Type B pancreatic cell (in vitro differentiated cells): ENCODE results near the gene ATP6V1A. TPM values are rescaled to one million over a fixed set of nuclear protein-coding genes. Genes with fewer than 3 reads are reported as not detected.

Source experiments
- DNase-seq: peaks from one replicate; pipeline ENCODE4 v3.0.0; 2021; ENCODE audit warnings: mixed read lengths; ENCODE audit not compliant: unreplicated experiment; ENCODE audit errors: extremely low spot score
- H3K27ac Mint-ChIP-seq: 2 replicates; pipeline ENCODE4 v1.8.0; 2021; ENCODE audit warnings: mild to moderate bottlenecking, mixed read lengths
- H3K27me3 Mint-ChIP-seq: 2 replicates; pipeline ENCODE4 v1.8.0; 2021; ENCODE audit warnings: mixed read lengths
- H3K36me3 Mint-ChIP-seq: 2 replicates; pipeline ENCODE4 v1.8.0; 2021; ENCODE audit warnings: mixed read lengths
- H3K4me1 Mint-ChIP-seq: one replicate; pipeline ENCODE4 v1.8.0; 2021; ENCODE audit warnings: mixed read lengths; ENCODE audit not compliant: unreplicated experiment
- H3K4me3 Mint-ChIP-seq: 2 replicates; pipeline ENCODE4 v1.8.0; 2021; ENCODE audit warnings: mild to moderate bottlenecking, mixed read lengths
- H3K9me3 Mint-ChIP-seq: 2 replicates; pipeline ENCODE4 v1.8.0; 2021; ENCODE audit warnings: mixed read lengths
- total RNA-seq: library from RNA; stranded (reverse); gene quantifications from 2 replicates; pipeline ENCODE4 v1.2.1, GENCODE V29; 2021; ENCODE audit warnings: low replicate concordance
- TF ChIP-seq, protein P1 (sequence below): fragments of 200-600 bp; sonication (generic); conservative IDR thresholded peaks from 2 replicates; pipeline ENCODE4 v1.5.0; 2021; ENCODE audit warnings: antibody characterized with exemption, mild to moderate bottlenecking

Gene ATP6V1A
- total RNA-seq, 1 donor from 2014 or later, result 71.5 TPM

DNA sequence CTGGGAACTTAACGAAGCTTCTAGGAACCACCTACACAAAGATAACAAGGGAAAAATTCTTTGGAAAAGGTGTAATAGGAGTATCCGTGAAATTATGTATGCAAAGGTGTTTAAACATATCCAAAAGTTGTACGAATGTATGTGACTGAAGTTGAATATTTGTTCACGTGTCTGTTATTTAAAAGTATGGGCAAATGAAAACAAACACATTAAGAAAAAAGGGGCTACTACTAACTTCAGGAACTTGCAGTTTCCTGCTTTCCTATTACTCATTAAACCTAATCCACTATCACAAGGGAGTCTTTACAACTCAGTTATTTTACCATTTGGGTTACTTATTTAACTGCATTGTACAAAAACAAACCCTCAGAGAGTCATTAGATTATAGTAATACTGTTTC, 57.8 kb downstream of the ATP6V1A start:
- DNase-seq, result no peak
- Mint-ChIP-seq H3K4me1 (no peaks in the 10 kb centered on the region), H3K27me3 (no peaks in the 10 kb centered on the region), H3K4me3 (no peak overlapping the region), H3K27ac (no peak overlapping the region), H3K9me3 (no peaks in the 10 kb centered on the region), H3K36me3 (peaks cover 20% of the 10 kb centered on the region)
- TF ChIP-seq, protein P1, sequence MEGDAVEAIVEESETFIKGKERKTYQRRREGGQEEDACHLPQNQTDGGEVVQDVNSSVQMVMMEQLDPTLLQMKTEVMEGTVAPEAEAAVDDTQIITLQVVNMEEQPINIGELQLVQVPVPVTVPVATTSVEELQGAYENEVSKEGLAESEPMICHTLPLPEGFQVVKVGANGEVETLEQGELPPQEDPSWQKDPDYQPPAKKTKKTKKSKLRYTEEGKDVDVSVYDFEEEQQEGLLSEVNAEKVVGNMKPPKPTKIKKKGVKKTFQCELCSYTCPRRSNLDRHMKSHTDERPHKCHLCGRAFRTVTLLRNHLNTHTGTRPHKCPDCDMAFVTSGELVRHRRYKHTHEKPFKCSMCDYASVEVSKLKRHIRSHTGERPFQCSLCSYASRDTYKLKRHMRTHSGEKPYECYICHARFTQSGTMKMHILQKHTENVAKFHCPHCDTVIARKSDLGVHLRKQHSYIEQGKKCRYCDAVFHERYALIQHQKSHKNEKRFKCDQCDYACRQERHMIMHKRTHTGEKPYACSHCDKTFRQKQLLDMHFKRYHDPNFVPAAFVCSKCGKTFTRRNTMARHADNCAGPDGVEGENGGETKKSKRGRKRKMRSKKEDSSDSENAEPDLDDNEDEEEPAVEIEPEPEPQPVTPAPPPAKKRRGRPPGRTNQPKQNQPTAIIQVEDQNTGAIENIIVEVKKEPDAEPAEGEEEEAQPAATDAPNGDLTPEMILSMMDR, result no peak

DNA sequence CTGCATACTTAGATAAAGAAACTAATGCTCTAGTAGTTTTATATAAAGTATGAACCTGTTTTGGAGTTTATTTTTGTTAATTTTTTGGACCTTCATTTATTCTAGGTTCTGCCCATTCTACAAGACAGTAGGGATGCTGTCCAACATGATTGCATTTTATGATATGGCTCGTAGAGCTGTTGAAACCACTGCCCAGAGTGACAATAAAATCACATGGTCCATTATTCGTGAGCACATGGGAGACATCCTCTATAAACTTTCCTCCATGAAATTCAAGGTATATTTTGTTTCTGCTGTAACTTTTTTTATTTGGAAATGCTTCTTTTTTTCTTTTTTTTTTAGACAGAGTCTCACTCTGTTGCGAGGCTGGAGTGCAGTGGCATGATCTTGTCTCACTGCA, 58.4 kb downstream of the ATP6V1A start:
- Mint-ChIP-seq H3K36me3 (peaks cover 20% of the 10 kb centered on the region), H3K4me1 (no peaks in the 10 kb centered on the region), H3K27ac (no peak overlapping the region), H3K27me3 (no peaks in the 10 kb centered on the region), H3K9me3 (no peaks in the 10 kb centered on the region), H3K4me3 (no peak overlapping the region)
- no peak for DNase-seq
- TF ChIP-seq, protein P1, result no peak

DNA sequence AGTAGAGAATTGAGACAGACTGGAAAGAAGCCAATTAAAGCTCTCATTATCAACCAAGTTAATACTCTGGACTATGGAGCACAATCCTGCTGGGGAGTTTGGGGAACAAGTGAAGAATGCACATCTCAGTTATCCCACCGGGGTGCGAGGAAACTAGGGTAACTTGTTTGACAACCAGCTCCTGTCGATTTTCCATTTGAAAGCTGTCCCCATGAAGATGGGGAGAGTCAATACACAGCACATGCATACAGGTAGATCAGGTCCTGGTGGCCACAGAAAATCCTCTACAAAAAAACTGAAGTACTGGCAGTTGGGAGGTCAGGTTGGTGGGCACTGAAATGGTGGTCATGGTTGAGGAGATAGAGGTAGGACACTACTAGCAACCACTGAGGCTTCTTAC, 66.0 kb downstream of the ATP6V1A start:
- no peak overlapping the region for H3K27ac Mint-ChIP-seq

DNA sequence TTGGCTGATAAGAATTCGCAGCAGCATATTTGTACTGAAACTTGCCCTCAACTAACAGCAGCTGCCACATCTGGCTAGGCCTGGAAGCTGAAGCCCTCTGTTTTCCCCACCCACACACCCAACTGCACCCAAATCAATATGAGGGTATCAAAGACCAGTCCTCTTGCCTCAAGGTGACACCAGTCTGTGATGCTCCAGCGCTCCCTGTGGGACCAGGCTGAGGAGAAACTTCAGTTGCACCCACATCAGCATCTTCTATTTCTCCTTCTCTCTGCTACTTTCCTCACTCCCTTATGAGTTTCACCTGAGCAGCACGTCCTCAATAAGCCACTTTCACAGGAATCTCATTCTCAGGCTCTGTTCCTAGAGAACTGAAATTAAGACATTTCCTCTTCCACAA, 73.0 kb downstream of the ATP6V1A start:
- no peak for DNase-seq
- TF ChIP-seq, protein P1, result no peak
- Mint-ChIP-seq H3K4me1 (no peaks in the 10 kb centered on the region), H3K9me3 (no peaks in the 10 kb centered on the region), H3K27ac (no peak overlapping the region), H3K4me3 (no peak overlapping the region), H3K36me3 (no peaks in the 10 kb centered on the region), H3K27me3 (no peaks in the 10 kb centered on the region)

More for the DNA sequence above, 66.0 kb downstream of the ATP6V1A start:
- no peaks in the 10 kb centered on the region for H3K9me3 Mint-ChIP-seq
- no peak overlapping the region for H3K4me3 Mint-ChIP-seq
- no peak for DNase-seq
- TF ChIP-seq, protein P1, result no peak
- no peaks in the 10 kb centered on the region for H3K4me1 Mint-ChIP-seq
- H3K36me3 Mint-ChIP-seq, result peaks cover 16% of the 10 kb centered on the region
- H3K27me3 Mint-ChIP-seq, result no peaks in the 10 kb centered on the region

DNA sequence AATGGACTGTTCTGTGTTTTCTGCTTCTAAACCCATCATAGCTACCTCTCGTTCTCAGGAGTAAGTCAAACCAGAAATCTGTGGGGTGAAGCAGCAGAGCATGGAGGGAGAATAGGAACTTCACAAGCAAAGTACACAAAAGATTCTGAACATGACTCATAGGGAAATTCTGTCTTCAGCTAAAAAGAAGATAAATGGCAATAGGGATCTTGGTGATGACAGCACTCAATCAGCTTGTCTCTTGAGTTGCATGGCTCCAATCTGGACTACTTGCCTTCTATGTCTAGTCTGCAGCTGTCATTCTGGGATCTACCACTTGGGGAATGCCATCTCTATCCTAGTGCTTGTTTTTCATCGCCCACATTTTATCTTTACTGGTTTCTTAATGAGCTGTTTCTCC, 78.3 kb downstream of the ATP6V1A start:
- no peak for DNase-seq
- H3K36me3 Mint-ChIP-seq, result no peaks in the 10 kb centered on the region
- no peaks in the 10 kb centered on the region for H3K4me1 Mint-ChIP-seq
- TF ChIP-seq, protein P1, result peak; percentile 49
- H3K4me3 Mint-ChIP-seq, result no peak overlapping the region
- H3K27me3 Mint-ChIP-seq, result no peaks in the 10 kb centered on the region
- H3K9me3 Mint-ChIP-seq, result no peaks in the 10 kb centered on the region
- H3K27ac Mint-ChIP-seq, result no peak overlapping the region

DNA sequence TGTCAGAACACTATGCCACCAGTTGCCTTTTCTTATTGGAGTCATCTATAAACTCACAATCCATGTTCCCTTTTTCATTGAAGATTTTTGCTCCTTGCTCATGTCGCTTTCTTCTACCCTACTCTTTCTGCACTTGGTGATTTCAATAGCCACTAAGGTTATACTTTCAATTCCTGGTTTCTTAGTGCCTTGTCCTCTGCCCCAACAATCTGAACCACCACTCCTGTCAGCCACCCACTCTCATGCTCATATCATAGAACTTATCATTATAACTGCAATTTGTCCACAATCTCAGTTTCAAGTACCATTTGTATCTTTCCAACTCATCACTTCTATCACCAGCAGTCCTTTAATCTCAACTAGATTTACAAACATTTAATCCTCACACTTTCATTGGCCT, 81.8 kb downstream of the ATP6V1A start:
- Mint-ChIP-seq H3K9me3 (peaks cover 10% of the 10 kb centered on the region), H3K4me1 (no peaks in the 10 kb centered on the region), H3K27me3 (no peaks in the 10 kb centered on the region), H3K27ac (no peak overlapping the region), H3K4me3 (no peak overlapping the region), H3K36me3 (no peaks in the 10 kb centered on the region)
- TF ChIP-seq, protein P1, result no peak
- no peak for DNase-seq
